Fibroblast of skin of scalp (primary cell): ENCODE measurements around the gene TXNDC12.
A peak's percentile ranks its signal among the peaks of the same experiment; 100 is the strongest.
"Not testable (repeated sequence)": the region's sequence is repeated elsewhere in the genome, so short reads cannot be mapped to it uniquely, and the experiment has no call there.

Experiments used
- DNase-seq: peaks from one replicate; pipeline ENCODE4 v3.0.0-alpha.2; 2013

TXNDC12 gene

DNA sequence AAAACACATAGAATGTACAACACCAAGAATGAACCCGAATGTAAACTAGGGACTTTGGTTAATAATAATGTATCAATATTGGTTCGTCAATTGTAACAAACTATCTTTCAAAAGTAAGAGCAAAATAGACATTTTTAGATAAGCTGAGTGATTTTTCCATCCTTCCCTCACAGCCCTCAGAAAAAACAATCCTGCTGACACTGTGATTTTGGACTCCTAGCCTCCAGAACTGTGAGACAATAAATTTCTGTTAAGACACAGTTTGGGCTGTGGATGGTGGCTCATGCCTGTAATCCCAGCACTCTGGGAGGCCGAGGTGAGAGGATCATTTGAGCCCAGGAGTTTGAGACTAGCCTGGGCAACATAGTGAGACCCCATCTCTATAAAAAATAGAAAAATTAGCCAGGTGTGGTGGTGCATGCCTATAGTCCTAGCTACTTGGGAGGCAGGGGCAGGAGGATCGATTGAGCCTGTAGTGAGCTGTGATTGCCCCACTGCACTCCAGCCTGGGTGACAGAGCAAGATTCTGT lies 9.3 kb downstream of the TXNDC12 start:
- DNase-seq = not testable (repeated sequence)

DNA sequence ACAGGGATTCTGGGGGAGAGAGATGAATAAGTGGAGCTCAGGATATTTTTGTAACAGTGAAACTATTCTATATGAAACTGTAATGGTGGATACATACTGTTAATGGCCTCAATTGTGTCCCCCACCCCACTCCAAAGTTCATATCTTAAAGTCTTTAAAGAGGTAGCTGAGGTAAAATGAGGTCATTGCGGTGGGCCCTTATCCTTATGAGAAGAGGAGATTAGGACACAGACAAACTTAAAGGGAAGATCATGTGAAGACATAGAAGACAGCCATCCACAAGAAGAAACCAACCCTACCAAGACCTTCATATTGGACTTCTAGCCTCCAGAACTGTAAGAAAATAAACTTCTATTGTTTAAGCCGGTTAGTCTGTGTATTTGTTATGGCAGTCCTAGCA lies 9.8 kb downstream of the TXNDC12 start:
- no peak for DNase-seq

DNA sequence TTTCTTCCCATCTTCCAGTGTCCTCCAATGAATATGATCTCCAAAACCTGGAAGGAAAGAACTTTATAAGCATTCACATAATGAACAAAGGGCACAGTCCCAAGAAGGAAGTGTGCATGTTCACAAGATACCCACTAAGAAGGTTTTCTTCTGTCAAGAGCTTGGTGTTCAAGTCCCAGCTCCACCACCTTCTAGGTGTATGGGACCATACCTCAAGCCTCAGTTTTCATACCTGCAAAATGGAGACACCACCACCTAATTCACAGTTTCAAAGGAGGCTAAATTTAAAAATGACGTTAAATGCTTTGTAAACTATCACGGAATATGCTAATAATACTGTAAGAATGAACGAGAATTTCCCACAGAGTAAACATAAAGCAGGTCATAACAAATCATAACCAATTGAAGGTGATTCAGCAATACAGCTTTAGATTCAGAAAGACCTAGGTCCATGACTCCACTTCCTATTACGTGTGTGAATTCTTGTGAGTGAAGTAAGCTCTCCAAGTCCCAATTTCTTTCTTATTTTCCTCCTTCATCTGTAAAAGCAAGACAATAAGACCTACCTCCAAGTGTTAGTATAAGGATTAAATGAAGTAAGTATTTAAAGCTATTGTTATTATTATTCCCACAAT lies 13.3 kb downstream of the TXNDC12 start:
- DNase-seq = no peak

DNA sequence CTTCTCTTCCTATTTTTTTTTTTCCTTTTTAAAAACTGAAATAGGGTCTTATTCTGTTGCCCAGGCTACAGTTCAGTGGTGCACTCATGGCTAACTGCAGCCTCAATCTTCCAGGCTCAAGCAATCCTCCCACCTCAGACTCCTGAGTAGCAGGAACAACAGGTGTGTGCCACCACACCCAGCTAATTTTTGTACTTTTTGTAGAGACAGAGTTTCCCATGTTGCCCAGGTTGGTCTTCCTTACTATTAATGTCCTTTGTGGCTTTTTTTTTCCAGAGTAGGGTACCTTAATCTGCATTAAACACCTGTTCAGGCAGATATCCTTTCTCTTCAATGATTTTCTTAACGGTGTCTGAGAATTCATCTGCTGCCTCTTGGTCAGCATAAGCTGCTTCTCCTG lies 17.1 kb downstream of the TXNDC12 start:
- no peak for DNase-seq

DNA sequence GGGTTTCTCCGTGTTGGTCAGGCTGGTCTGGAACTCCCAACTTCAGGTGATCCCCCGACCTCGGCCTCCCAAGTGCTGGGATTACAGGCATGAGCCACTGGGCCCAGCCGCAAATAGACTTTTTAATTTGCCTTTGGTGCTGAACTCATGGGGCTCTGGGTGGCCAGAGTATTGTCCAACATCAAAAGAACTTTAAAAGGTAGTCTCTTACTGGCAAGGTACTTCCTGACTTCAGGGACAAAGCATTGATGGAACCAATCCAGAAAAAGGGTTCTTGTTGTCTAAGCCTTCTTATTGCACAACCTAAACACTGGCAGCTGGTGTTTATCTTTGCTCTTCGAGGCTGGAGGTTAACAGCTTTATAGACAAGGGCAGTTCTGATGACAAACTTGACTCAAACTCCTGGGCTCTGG lies 17.6 kb downstream of the TXNDC12 start:
- no peak for DNase-seq

DNA sequence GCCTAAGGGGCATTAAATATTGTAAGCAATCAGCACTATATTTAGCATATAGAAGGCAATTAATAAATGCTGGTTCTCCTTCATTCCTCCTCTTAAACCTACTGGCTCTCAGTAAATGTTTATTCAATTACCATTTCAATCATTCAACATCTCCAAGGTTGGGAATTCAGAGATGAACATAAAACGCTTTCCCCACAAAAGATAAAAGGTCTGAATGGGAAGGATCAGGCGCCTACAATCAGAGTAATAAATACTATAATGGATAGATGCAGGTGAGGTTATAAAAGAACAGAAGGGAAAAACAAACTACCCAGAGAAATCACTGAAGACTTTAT lies 21.0 kb downstream of the TXNDC12 start:
- DNase-seq = no peak

DNA sequence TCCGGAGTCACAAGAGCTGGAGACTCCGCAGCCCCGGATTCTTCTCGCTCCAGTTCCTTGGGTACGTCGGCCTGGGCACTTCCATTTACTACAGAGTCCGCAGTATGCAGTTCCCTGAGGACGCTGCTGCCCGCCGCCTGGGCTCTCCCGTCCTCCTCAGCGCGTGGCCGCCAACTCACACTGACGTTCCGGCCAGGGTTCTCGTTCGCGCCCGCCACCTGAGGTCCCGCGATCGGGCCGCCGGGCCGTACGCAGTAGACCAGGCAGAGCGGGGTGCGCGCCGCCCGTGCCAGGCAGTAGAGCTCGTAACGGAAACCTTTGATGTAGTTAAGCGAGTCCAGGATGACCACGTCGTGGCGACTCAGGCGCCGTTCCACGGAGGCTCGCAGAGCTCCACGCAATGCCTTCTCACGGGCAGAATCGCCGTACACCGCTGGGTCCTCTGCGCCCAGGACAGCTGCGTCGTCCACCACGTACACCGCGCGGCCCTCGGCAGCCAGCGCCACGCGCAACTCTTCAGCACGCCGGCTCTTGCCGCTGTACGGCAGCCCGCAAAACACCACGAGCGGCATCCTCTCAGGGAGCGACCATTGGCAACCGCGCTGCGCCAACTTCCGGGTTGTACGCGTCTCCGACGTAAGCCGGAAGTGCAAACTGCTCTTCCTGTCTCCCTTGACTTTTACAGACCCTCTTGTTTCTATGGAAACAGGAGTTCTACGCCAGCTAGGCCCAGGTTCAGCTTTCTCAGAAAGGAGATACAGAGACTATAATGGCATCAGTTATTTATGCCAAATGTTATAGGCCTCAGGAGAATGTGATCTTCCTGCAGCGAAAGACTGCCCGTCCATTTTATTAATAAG lies 21.6 kb downstream of the TXNDC12 start, which contains the start of gene KTI12:
Gene KTI12, minus strand, starts transcription at position 621 of the 860 bp plus-strand sequence. Its CDS starts 49 bp downstream, at position 572.
- peak; percentile 92 for DNase-seq

DNA sequence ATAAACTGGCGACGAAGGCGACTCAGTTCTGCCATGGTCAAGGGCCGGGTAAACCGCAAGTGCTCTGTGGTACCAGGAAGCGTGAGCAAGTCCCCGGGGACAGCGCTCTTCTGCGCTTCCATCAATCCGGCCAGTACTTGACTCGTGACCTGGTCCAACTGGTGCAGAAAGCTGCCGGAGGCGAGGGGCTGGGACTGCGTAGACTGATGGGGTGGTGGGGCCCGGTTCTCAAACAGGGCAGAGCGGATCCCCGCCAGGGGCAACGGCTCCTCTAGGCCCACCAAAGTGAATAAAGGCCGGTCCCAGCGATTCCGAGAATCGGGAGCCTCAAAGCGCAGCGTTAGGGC lies 22.2 kb downstream of the TXNDC12 start:
- DNase-seq = peak; percentile 34

DNA sequence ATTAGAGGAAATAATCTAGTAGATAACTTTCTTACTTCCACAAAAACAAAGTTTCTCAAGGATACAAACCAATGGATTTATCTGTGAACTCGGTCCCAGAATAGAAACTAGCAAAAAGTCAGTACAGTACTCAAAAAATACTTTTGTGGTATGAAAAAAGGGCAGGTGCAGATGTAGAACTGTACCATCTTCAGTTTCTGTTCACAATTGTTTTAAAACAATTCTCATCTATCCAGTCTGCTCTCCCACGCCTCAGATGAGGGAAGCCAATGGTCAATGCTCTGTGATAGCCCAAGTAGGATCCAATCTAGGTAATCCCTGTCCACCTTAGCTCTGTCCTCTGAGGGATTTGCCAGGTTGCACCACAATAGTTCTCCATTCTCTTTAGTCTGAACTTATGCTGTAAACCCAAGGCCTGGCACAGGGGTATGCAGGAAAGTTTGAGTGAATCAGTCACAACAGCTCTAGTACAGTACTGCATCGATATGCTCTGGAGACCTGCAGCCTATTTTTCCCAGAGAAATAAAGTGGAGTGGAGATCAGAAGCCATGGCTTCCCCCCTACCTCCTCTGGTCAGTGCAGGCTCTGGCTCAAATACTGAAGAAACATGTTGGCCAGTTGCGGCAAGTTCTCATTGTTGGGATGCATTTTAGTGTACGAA lies 22.7 kb downstream of the TXNDC12 start:
- no peak for DNase-seq

DNA sequence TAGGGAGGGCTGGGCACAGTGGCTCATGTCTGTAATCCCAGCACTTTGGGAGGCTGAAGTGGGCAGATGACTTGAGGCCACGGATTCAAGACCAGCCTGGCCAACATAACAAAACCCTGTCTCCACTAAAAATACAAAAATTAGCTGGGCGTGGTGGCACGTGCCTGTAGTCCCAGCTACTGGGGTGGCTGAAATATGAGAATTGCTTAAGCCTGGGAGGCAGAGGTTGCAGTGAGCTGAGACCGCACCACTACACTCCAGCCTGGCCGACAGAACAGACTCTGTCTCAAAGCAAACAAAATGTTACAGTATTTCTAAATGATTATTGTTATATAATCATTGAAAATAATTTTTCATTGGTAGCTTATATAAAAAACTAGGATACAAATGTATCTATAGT lies 26.2 kb downstream of the TXNDC12 start:
- not testable (repeated sequence) for DNase-seq

DNA sequence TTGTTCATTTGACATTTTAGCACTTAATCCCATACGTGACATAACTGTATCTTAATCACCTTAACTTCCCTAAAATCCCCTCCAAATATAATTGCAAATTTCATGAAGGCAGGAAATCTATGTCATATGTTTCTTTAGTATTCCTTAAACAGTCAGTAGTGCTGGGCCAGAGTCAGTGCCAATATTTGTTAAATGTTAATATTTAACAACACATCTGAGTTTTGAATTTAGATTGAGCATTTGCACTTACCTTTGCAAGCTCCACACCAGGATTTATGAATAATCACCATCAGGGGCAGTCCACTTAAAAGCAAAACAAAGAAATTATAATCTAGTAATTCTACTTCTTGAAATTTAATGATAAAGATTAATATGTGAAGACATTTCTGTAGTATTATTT lies 26.7 kb downstream of the TXNDC12 start:
- no peak for DNase-seq

DNA sequence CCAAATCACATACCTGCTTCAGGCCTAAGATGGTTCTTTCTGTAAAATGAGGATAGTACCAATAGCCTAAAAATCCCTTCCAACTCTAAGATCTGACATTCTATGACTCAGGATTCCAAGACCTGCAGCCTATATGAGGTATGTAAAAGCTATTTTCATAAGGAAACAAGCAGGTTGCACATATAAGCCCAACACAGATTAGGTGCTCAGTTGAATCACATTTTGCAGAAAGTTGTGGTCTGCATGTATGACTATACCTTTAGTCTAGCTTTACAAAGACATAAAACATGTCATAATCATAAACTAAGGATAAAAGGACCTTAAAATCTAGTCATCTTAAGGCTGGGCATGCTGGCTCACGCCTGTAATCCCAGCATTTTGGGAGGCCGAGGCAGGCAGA lies 28.7 kb downstream of the TXNDC12 start:
- DNase-seq = no peak

DNA sequence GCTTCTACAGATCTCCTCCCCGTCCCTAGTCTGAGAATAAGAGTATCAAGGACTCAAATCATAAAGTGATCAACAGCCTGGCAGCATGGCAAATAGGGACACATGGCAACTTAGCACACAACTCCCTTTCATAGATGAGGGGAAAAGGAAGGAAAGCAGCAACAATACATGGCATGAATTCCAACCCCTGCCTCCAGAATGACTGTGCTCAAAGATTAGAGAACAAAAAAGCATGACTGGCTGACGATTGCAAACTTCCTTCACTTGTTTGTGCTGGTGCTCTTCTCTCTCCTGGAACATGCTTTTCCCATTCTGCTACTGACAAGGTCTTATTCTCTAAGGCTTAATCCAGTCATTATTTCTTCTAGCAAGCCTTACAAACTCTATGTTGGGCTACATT lies 32.9 kb downstream of the TXNDC12 start:
- DNase-seq = no peak

DNA sequence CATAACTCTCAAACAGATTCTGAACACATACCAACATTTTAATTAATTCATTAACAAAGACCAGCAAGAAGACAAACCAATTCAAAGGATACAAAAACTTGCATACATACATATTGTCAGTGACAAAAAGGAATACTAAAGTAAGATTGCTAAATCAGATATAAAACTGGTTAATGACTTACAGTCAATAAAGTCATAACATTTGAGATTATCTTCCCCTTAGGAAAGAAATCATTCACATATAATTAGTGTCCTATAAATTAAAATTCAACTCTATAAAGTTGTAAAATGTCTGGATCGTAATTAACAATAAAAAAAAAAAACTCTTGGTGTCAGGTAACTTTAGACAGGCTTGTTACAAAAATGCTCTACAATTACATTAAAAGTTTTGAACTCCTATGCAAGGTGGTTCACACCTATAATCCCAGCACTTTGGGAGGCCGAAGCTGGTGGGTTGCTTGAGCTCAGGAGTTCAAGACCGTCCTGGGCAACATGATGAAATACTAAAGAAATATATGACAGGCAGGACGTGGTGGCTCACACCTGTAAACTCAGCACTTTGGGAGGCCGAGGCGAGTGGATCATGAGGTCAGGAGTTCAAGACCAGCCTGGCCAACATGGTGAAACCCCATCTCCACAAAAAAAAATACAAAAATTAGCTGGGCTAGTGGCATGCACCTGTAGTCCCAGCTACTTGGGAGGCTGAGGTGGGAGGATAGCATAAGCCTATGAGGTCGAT lies 46.8 kb downstream of the TXNDC12 start:
- no peak for DNase-seq

DNA sequence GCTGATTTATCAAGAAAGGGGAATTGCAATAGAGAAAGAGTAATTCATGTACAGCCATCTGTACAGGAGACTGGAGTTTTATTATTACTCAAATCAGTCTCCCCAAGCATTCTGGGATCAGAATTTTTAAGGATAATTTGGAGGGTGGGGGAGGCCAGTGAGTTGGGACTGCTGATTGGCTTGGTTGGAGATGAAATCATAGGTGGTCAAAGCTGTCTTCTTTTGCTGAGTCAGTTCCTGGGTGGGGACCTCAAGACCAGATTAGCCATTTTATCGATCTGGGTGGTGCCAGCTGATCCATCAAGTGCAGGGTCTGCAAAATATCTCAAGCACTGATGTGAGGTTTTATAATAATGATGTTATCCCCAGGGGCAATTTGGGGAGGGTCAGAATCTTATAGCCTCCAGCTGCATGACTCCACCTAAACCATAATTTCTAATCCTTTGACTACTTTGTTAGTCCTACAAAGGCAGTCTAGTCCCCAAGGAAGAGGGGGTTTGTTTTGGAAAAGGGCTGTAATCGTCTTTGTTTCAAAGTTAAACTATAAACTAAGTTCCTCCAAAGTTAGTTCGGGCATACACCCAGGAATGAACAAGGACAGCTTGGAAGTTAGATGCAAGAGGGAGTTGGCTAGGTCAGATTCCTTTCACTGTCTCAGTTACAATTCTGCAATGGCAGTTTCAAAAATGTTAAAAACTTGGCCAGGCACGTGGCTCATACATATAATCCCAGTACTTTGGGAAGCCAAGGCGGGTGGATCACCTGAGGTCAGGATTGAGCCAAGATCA lies 47.6 kb downstream of the TXNDC12 start:
- peak; percentile 49 for DNase-seq

DNA sequence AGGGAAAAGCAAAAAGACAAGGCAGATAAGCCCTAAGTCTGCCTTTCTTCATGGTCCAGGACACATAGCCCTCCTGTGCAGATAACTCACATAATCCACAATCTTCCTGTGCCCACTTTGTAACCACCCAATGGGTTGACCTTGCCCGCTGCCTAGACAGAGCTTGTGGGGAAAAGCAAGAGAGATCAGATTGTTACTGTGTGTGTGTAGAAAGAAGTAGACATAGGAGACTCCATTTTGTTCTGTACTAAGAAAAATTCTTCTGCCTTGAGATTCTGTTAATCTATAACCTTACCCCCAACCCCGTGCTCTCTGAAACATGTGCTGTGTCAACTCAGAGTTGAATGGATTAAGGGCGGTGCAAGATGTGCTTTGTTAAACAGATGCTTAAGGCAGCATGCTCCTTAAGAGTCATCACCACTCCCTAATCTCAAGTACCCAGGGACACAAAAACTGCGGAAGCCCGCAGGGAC lies 48.9 kb downstream of the TXNDC12 start:
- DNase-seq = not testable (repeated sequence)

DNA sequence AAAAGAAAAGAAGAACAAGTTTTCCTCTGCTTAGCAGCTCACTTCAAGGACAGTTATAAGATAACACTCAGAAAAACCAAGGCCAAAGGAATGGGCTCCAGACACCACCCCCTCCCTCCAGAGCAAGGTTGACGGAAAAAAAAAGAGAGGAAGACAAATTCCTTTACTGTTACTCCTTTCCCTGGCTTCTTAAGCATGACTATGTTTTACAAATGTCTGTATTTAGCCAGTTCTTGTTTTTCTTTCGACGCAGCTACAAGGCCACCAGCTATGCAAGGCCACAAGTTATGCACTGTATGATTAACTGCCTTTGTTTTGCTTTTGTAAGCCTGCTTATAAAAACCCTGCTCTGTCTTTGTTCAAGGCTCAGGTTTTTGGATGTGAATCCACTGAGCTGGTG lies 49.4 kb downstream of the TXNDC12 start:
- DNase-seq = peak; percentile 96

DNA sequence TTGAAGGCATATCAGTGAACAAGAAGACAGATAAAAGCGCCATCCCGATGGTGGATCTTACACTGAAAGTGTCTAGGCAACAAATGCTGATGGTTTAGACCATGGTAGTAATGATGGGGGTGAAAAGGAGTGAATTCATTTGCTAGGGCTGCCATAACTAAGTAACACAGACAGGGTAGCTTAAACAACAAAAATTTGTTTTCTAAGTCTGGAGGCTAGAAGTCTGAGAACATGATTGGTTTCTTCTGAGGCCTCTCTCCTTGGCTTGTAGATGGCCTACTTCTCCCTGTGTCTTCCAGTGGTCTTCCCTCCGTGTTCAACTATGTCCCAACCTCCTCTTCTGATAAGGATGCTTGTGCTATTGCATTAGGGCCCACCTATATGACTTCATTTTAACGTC lies 51.1 kb downstream of the TXNDC12 start:
- no peak for DNase-seq

DNA sequence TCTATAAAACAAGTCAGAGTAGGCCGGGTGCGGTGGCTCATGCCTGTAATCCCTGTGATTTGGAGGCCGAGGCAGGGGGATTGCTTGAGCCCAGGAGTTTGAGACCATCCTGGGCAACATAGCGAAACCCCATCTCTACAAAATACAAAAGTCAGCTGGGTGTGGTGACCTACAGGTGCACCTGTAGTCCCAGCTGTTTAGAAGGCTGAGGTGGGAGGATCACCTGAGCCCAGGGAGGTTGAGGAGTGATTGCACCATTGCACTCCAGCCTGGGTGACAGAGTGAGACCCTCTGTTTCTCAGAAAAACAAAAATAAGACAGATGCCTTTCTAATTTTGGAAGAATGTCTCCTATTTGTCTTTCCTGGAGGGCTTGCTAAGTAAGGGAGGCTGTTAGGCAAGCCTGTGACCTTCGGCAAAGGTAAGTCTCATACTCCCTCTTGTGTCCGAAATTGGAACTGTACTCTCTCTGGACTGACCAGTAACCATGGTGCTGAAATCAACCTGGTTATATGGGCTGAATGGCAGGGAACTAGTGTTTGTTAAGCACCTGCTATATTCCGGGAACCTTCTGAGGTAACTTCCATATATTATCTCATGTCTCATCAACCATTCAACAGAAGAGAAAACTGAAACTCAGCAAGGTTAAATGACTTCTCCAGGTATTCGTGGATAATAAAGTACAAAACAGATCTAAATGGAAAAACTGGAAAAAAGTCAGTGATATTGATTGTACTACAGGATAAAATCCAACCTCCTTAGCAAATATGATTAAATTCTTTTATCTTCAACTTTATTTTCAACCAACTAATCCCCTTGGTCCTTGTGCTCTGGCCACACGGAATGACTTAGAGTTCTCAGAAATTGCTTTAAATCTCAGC lies 52.7 kb downstream of the TXNDC12 start:
- DNase-seq = peak; percentile 90

DNA sequence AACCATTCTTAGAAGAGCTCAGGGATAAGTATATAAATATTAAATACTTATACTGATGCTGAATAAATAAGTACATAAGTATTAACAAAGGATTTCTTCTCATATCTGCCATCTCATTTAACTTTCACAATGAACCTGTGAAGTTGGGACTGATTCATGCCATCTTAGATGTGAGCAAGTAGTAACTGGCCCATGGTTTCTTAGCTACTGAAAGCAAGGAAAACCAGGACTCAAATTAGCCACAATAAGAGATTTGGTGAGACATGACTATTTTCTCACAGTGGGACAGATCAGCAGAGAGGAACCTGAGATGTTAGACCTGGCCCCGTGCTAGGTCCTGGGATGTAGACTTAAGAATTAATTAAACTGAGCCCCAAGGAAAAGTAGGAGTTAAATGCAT lies 56.3 kb downstream of the TXNDC12 start:
- no peak for DNase-seq

DNA sequence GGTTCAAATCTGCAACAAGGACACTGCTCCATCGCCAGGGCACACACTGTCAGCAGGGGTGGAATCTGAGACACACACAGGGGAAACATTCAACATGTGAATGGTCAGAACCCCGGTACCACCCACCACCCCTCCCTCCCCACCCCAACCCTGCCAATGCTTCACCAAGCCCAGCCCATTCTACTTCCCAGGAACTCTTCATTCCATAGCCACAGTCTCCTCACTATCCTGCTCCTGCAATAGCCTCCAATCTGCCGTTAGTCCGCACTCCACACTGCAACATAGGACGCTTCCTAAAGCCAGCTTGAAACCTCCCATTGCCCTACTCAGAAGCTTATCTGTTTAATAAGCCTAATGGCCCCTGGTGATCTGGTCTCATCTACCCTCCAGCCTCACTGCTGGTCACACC lies 57.0 kb downstream of the TXNDC12 start:
- no peak for DNase-seq
